Activated naive CD4-positive, alpha-beta T cell treated with anti-CD3 and anti-CD28 coated beads, Interleukin-2, amount 10 ng/mL, durations not matched to agents 7 days and 5 days (primary cell): ENCODE results near the gene SH2D3C.

Source experiments
- CTCF ChIA-PET: fragments of 350-600 bp; sonication (Branson Sonifier 250); formaldehyde crosslinking; loops from one replicate; lab custom pipeline; 2021; ENCODE audit warnings: antibody characterized with exemption; lab: Charles Lee
- DNase-seq: peaks from one replicate; pipeline ENCODE4 v3.0.0-alpha.2; 2020
- H3K27ac Mint-ChIP-seq: one replicate; pipeline ENCODE4 v1.8.0; 2021; ENCODE audit warnings: mild to moderate bottlenecking, moderate library complexity, mixed read lengths
- H3K27me3 Mint-ChIP-seq: one replicate; pipeline ENCODE4 v1.8.0; 2021; ENCODE audit warnings: mild to moderate bottlenecking, mixed read lengths
- H3K36me3 Mint-ChIP-seq: one replicate; pipeline ENCODE4 v1.8.0; 2021; ENCODE audit warnings: mixed read lengths
- H3K4me1 Mint-ChIP-seq: one replicate; pipeline ENCODE4 v1.8.0; 2021; ENCODE audit warnings: mixed read lengths
- H3K4me3 Mint-ChIP-seq: one replicate; pipeline ENCODE4 v1.8.0; 2021; ENCODE audit warnings: mild to moderate bottlenecking, moderate library complexity, mixed read lengths
- H3K9me3 Mint-ChIP-seq: one replicate; pipeline ENCODE4 v1.8.0; 2021; ENCODE audit warnings: mixed read lengths

The SH2D3C gene

GRCh38 chr9:127728808-127729207, 49.7 kb downstream of the SH2D3C start:
- no peaks in the 10 kb centered on the region for H3K9me3 Mint-ChIP-seq
- no peaks in the 10 kb centered on the region for H3K27me3 Mint-ChIP-seq

GRCh38 chr9:127726871-127727270, 51.6 kb downstream of the SH2D3C start:
- H3K27ac Mint-ChIP-seq = no peak overlapping the region

More at GRCh38 chr9:127728808-127729207, 49.7 kb downstream of the SH2D3C start:
- Mint-ChIP-seq H3K4me1 (peaks cover 4% of the 10 kb centered on the region), H3K27ac (no peak overlapping the region), H3K36me3 (no peaks in the 10 kb centered on the region), H3K4me3 (no peak overlapping the region)
- DNase-seq = no peak
- CTCF ChIA-PET = interaction anchor here (1.3 kb wide), 1 partner anchor 139 kb away, joined by 4 read pairs; no protein-coding TSS in a partner anchor

GRCh38 chr9:127724012-127724411, 54.5 kb downstream of the SH2D3C start:
- no peaks in the 10 kb centered on the region for H3K9me3 Mint-ChIP-seq
- H3K4me3 Mint-ChIP-seq = no peak overlapping the region
- DNase-seq = no peak
- no peak overlapping the region for H3K27ac Mint-ChIP-seq
- peaks cover 12% of the 10 kb centered on the region for H3K27me3 Mint-ChIP-seq
- H3K4me1 Mint-ChIP-seq = peaks cover 23% of the 10 kb centered on the region
- CTCF ChIA-PET = no interaction called here
- H3K36me3 Mint-ChIP-seq = no peaks in the 10 kb centered on the region

More at GRCh38 chr9:127726871-127727270, 51.6 kb downstream of the SH2D3C start:
- no peak for DNase-seq
- CTCF ChIA-PET = interaction anchor here (1.5 kb wide), 1 partner anchor 200 kb away, joined by 4 read pairs; no protein-coding TSS in a partner anchor
- Mint-ChIP-seq H3K36me3 (no peaks in the 10 kb centered on the region), H3K4me1 (no peaks in the 10 kb centered on the region), H3K9me3 (no peaks in the 10 kb centered on the region), H3K27me3 (peaks cover 6% of the 10 kb centered on the region), H3K4me3 (no peak overlapping the region)

- CTCF ChIA-PET = no interaction called here
- no peak overlapping the region for H3K27ac Mint-ChIP-seq
- peaks cover 23% of the 10 kb centered on the region for H3K4me1 Mint-ChIP-seq
- DNase-seq = no peak
- H3K4me3 Mint-ChIP-seq = no peak overlapping the region
- H3K9me3 Mint-ChIP-seq = no peaks in the 10 kb centered on the region
- H3K27me3 Mint-ChIP-seq = peaks cover 12% of the 10 kb centered on the region
- H3K36me3 Mint-ChIP-seq = no peaks in the 10 kb centered on the region
Observed at GRCh38 chr9:127723444-127723843, 55.0 kb downstream of the SH2D3C start.

GRCh38 chr9:127723013-127723412, 55.5 kb downstream of the SH2D3C start:
- peaks cover 12% of the 10 kb centered on the region for H3K27me3 Mint-ChIP-seq
- H3K36me3 Mint-ChIP-seq = no peaks in the 10 kb centered on the region
- DNase-seq = no peak
- CTCF ChIA-PET = no interaction called here
- peaks cover 23% of the 10 kb centered on the region for H3K4me1 Mint-ChIP-seq
- no peak overlapping the region for H3K27ac Mint-ChIP-seq
- H3K4me3 Mint-ChIP-seq = no peak overlapping the region
- no peaks in the 10 kb centered on the region for H3K9me3 Mint-ChIP-seq

- no peak for DNase-seq
- Mint-ChIP-seq H3K36me3 (no peaks in the 10 kb centered on the region), H3K9me3 (no peaks in the 10 kb centered on the region), H3K4me3 (no peak overlapping the region), H3K4me1 (peaks cover 23% of the 10 kb centered on the region), H3K27ac (no peak overlapping the region), H3K27me3 (peaks cover 12% of the 10 kb centered on the region)
- CTCF ChIA-PET = interaction anchor here (1.1 kb wide), 1 partner anchor 13 kb away, joined by 4 read pairs; the partner anchor contains the start of gene TOR2A
Observed at GRCh38 chr9:127722055-127722745, 56.3 kb downstream of the SH2D3C start.

- peak overlapping the region; percentile 41 for H3K4me3 Mint-ChIP-seq
- H3K4me1 Mint-ChIP-seq = peaks cover 23% of the 10 kb centered on the region
- H3K9me3 Mint-ChIP-seq = no peaks in the 10 kb centered on the region
- no peaks in the 10 kb centered on the region for H3K36me3 Mint-ChIP-seq
- no peak for DNase-seq
- peaks cover 12% of the 10 kb centered on the region for H3K27me3 Mint-ChIP-seq
- H3K27ac Mint-ChIP-seq = peak overlapping the region; percentile 77
- CTCF ChIA-PET = interaction anchor here (0.7 to 1.1 kb wide), 2 partner anchors 13 to 148 kb away, joined by 3 to 4 read pairs; partner anchors contain the start of gene TOR2A
Observed at GRCh38 chr9:127721391-127721821, 57.1 kb downstream of the SH2D3C start.

- DNase-seq = no peak
- peaks cover 14% of the 10 kb centered on the region for H3K27me3 Mint-ChIP-seq
- peaks cover 28% of the 10 kb centered on the region for H3K4me1 Mint-ChIP-seq
- CTCF ChIA-PET = interaction anchor here (1.8 kb wide), 1 partner anchor 14 kb away, joined by 7 read pairs; the partner anchor contains the start of gene TOR2A
- no peaks in the 10 kb centered on the region for H3K36me3 Mint-ChIP-seq
- H3K9me3 Mint-ChIP-seq = no peaks in the 10 kb centered on the region
- H3K4me3 Mint-ChIP-seq = no peak overlapping the region
- H3K27ac Mint-ChIP-seq = peak overlapping the region; percentile 77
Observed at GRCh38 chr9:127720865-127721227, 57.6 kb downstream of the SH2D3C start.

- H3K4me1 Mint-ChIP-seq = peaks cover 32% of the 10 kb centered on the region
Observed at GRCh38 chr9:127720031-127720864, 58.2 kb downstream of the SH2D3C start.

GRCh38 chr9:127717766-127718165, 60.7 kb downstream of the SH2D3C start:
- Mint-ChIP-seq H3K27ac (no peak overlapping the region), H3K36me3 (no peaks in the 10 kb centered on the region), H3K4me1 (peaks cover 38% of the 10 kb centered on the region), H3K4me3 (no peak overlapping the region), H3K9me3 (no peaks in the 10 kb centered on the region), H3K27me3 (peaks cover 21% of the 10 kb centered on the region)
- no peak for DNase-seq
- CTCF ChIA-PET = interaction anchor here (0.6 kb wide), 1 partner anchor 109 kb away, joined by 3 read pairs; no protein-coding TSS in a partner anchor

More at GRCh38 chr9:127720031-127720864, 58.2 kb downstream of the SH2D3C start:
- H3K36me3 Mint-ChIP-seq = no peaks in the 10 kb centered on the region
- DNase-seq = peak; percentile 45
- peak overlapping the region; percentile 23 for H3K4me3 Mint-ChIP-seq
- H3K9me3 Mint-ChIP-seq = no peaks in the 10 kb centered on the region
- CTCF ChIA-PET = interaction anchor here (1.8 kb wide), 1 partner anchor 14 kb away, joined by 7 read pairs; the partner anchor contains the start of gene TOR2A
- H3K27ac Mint-ChIP-seq = peak overlapping the region; percentile 90
- peaks cover 20% of the 10 kb centered on the region for H3K27me3 Mint-ChIP-seq

GRCh38 chr9:127716412-127716811, 62.1 kb downstream of the SH2D3C start:
- Mint-ChIP-seq H3K36me3 (no peaks in the 10 kb centered on the region), H3K4me1 (peaks cover 40% of the 10 kb centered on the region), H3K27me3 (peaks cover 13% of the 10 kb centered on the region), H3K27ac (no peak overlapping the region), H3K4me3 (peak overlapping the region; percentile 100), H3K9me3 (no peaks in the 10 kb centered on the region)
- CTCF ChIA-PET = interaction anchor here (0.6 to 3.0 kb wide), 3 partner anchors 18 to 126 kb away, joined by 3 to 9 read pairs (median 4); partner anchors contain the start of gene TOR2A
- no peak for DNase-seq

- peaks cover 41% of the 10 kb centered on the region for H3K4me1 Mint-ChIP-seq
- CTCF ChIA-PET = interaction anchor here (0.6 to 3.0 kb wide), 4 partner anchors 19 to 127 kb away, joined by 3 to 9 read pairs (median 4); partner anchors contain the start of gene TOR2A
- peak within 1 kb of the TSS; percentile 94 for H3K27ac Mint-ChIP-seq
- H3K36me3 Mint-ChIP-seq = no peaks in the 10 kb centered on the region
- no peaks in the 10 kb centered on the region for H3K9me3 Mint-ChIP-seq
- DNase-seq = peak; percentile 99
- H3K4me3 Mint-ChIP-seq = peak within 1 kb of the TSS; percentile 100
- peaks cover 13% of the 10 kb centered on the region for H3K27me3 Mint-ChIP-seq
Observed at GRCh38 chr9:127715470-127716337, 62.8 kb downstream of the SH2D3C start, which contains the start of the genes PTRH1 and TTC16. Gene PTRH1, minus strand, starts transcription at chr9:127715663. Its CDS starts 24 bp downstream, at chr9:127715639. Gene TTC16, plus strand, starts transcription at chr9:127716079. Its CDS starts 67 bp downstream, at chr9:127716146.

GRCh38 chr9:127714951-127715469, 63.5 kb downstream of the SH2D3C start:
- Mint-ChIP-seq H3K36me3 (no peaks in the 10 kb centered on the region), H3K9me3 (no peaks in the 10 kb centered on the region), H3K4me3 (peak overlapping the region; percentile 100), H3K27ac (peak overlapping the region; percentile 94), H3K27me3 (peaks cover 10% of the 10 kb centered on the region), H3K4me1 (peaks cover 40% of the 10 kb centered on the region)
- DNase-seq = no peak
- CTCF ChIA-PET = interaction anchor here (0.9 to 3.0 kb wide), 2 partner anchors 20 to 126 kb away, joined by 5 to 9 read pairs; partner anchors contain the start of gene TOR2A
